ENCODE measurements around the gene GRIK4. TPM values are rescaled to one million over a fixed set of nuclear protein-coding genes. Genes with fewer than 3 reads are reported as not detected.

Gene GRIK4
- polyA plus RNA-seq, 1 experiment = not detected

- H3K36me3 ChIP-seq (ENCODE audit: control insufficient read depth, insufficient read depth, low read length) = no peaks in the 10 kb centered on the region
- ChIA-PET CTCF (interaction anchor here (1.1 kb wide), 1 partner anchor 22 kb away, joined by 3 read pairs; no protein-coding TSS in a partner anchor), POLR2A (no interaction called here)
- no peak overlapping the region for H3K4me3 ChIP-seq (ENCODE audit: low read depth, low read length)
- TF ChIP-seq CTCF (IDR thresholded peaks at IDR 0.05; ENCODE audit: insufficient read depth, low read depth, low read length) = no peak
- no peaks in the 10 kb centered on the region; the same call in 1 of the 2 replicates for H3K27me3 ChIP-seq (ENCODE audit: control insufficient read depth, insufficient read depth, low read length)
- no peak for DNase-seq (ENCODE audit: low read depth)
Measured at GRCh38 chr11:120824242-120824641, 312.7 kb downstream of the GRIK4 start.

DNA sequence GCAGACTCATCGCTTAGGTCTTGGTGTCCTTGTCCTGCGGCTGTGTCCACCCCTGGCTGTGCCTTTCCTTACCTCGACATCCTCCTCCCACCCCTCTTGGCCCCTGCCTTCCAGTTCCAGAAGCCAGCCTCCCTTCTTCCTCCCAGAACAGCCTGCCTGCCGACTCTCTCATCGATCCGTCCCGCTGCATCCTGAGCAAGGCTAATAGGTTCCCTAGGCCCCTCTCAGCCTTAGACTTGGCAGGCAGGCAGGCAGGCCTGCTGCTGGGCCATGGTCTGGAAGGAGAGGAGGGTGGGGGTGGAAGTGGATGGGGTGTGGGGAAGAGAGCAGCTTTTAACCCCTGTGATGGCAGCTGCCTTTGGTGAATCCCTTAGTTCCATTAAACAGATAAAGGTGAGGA is 315.6 kb downstream of the GRIK4 start:
- TF ChIP-seq CTCF (IDR thresholded peaks at IDR 0.05; ENCODE audit: insufficient read depth, low read depth, low read length) = no peak
- Histone ChIP-seq H3K27me3 (ENCODE audit: control insufficient read depth, insufficient read depth, low read length) (no peaks in the 10 kb centered on the region; the same call in 1 of the 2 replicates), H3K4me3 (ENCODE audit: low read depth, low read length) (no peak overlapping the region), H3K36me3 (ENCODE audit: control insufficient read depth, insufficient read depth, low read length) (no peaks in the 10 kb centered on the region)
- DNase-seq (ENCODE audit: low read depth) = no peak
- CTCF ChIA-PET = no interaction called here
- POLR2A ChIA-PET = no interaction called here

- POLR2A ChIA-PET = no interaction called here
- no peak for DNase-seq (ENCODE audit: low read depth)
- CTCF ChIA-PET = no interaction called here
- Histone ChIP-seq H3K27me3 (ENCODE audit: control insufficient read depth, insufficient read depth, low read length) (no peaks in the 10 kb centered on the region; the same call in 1 of the 2 replicates), H3K36me3 (ENCODE audit: control insufficient read depth, insufficient read depth, low read length) (no peaks in the 10 kb centered on the region), H3K4me3 (ENCODE audit: low read depth, low read length) (no peak overlapping the region)
- TF ChIP-seq CTCF (IDR thresholded peaks at IDR 0.05; ENCODE audit: insufficient read depth, low read depth, low read length) = no peak
Measured at GRCh38 chr11:120827820-120828219, 316.3 kb downstream of the GRIK4 start.

DNA sequence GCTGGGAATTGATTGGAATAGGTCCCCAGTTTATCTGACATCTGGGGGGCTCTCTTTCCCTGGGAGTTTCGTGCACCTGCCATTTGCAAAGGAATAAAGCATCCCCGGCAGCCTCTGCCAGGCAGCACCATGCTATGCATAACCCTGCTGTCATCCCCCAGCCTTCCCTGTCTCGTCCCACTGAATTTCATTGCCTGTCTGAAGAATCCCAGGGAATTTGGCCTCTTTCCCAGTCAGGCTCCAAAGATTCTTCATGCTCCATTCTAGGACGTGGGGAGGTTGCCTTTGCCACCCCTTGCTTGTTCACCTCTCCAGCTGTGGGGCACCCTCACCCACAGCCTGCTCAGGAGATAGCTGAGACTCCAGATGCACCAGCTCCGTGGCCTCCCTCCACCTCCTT is 317.3 kb downstream of the GRIK4 start:
- ChIA-PET POLR2A (no interaction called here), CTCF (no interaction called here)
- H3K36me3 ChIP-seq (ENCODE audit: control insufficient read depth, insufficient read depth, low read length) = no peaks in the 10 kb centered on the region
- H3K27me3 ChIP-seq (ENCODE audit: control insufficient read depth, insufficient read depth, low read length) = no peaks in the 10 kb centered on the region; the same call in 1 of the 2 replicates
- DNase-seq (ENCODE audit: low read depth) = no peak
- no peak for TF ChIP-seq CTCF (IDR thresholded peaks at IDR 0.05; ENCODE audit: insufficient read depth, low read depth, low read length)
- H3K4me3 ChIP-seq (ENCODE audit: low read depth, low read length) = no peak overlapping the region

GRCh38 chr11:120830085-120830620 is 318.6 kb downstream of the GRIK4 start:
- Histone ChIP-seq H3K4me3 (ENCODE audit: low read depth, low read length) (no peak overlapping the region), H3K27me3 (ENCODE audit: control insufficient read depth, insufficient read depth, low read length) (no peaks in the 10 kb centered on the region; the same call in 1 of the 2 replicates), H3K36me3 (ENCODE audit: control insufficient read depth, insufficient read depth, low read length) (no peaks in the 10 kb centered on the region)
- TF ChIP-seq CTCF (IDR thresholded peaks at IDR 0.05; ENCODE audit: insufficient read depth, low read depth, low read length) = no peak
- ChIA-PET CTCF (no interaction called here), POLR2A (no interaction called here)
- no peak for DNase-seq (ENCODE audit: low read depth)

Data from BJ (cell line).